Kidney (tissue), 14 donors: ENCODE data around the gene DGKI. TPM values are rescaled to one million over a fixed set of nuclear protein-coding genes. Genes with fewer than 3 reads are reported as not detected.

Source experiments
- DNase-seq, 5 donors: peaks; one replicate each; pipeline ENCODE4 v3.0.0-alpha.2; 2013 to 2020
- FAIRE-seq: peaks from 2 replicates; lab custom pipeline; 2012; peaks lifted over from hg19 to GRCh38; lab: Jason Lieb, UNC
- H3K27ac ChIP-seq, 2 donors: one replicate each; pipeline ENCODE4 v1.7.0; 2013; ENCODE audit warnings: low read depth in 2 of 2, low read length in 2 of 2, inconsistent platforms in 1 of 2
- H3K27me3 ChIP-seq: one replicate; pipeline ENCODE4 v1.7.1; 2013; ENCODE audit warnings: low read length, inconsistent platforms; ENCODE audit not compliant: control insufficient read depth, insufficient read depth
- H3K36me3 ChIP-seq, 3 donors: one replicate each; pipeline versions ENCODE4 v1.7.0 to v1.7.1; 2013; ENCODE audit warnings: low read length in 3 of 3, control low read depth in 1 of 3, inconsistent platforms in 1 of 3; ENCODE audit not compliant: insufficient read depth in 3 of 3, control insufficient read depth in 2 of 3
- H3K4me1 ChIP-seq, 3 donors: one replicate each; pipeline versions ENCODE4 v1.7.0 to v1.7.1; 2013; ENCODE audit warnings: low read length in 3 of 3, inconsistent platforms in 1 of 3, low read depth in 1 of 3; ENCODE audit not compliant: control insufficient read depth in 2 of 3, insufficient read depth in 2 of 3
- H3K4me3 ChIP-seq, 3 donors: one replicate each; pipeline versions ENCODE4 v1.7.0 to v1.8.1; 2013; ENCODE audit warnings: low read length in 3 of 3, control low read depth in 1 of 3, inconsistent platforms in 1 of 3
- H3K9ac ChIP-seq, 3 donors: one replicate each; pipeline versions ENCODE4 v1.7.0 to v1.7.1; 2013; ENCODE audit warnings: low read length in 3 of 3, control low read depth in 1 of 3, inconsistent platforms in 1 of 3
- H3K9me3 ChIP-seq, 3 donors: one replicate each; pipeline versions ENCODE4 v1.7.0 to v1.7.1; 2013; ENCODE audit warnings: low read length in 3 of 3, control low read depth in 1 of 3, inconsistent platforms in 1 of 3; ENCODE audit not compliant: control insufficient read depth in 2 of 3, insufficient read depth in 1 of 3
- intact Hi-C: fragments of 100-400 bp; cut with DNase I; formaldehyde crosslinking; loops from one replicate; pipeline ENCODE4 v1.11.1; 2022
- polyA plus RNA-seq: library from polyadenylated mRNA; stranded (reverse); fragments of 350-450 nt; fragmentation: Illumina TruSeq; extraction: RNeasy Lipid Tissue Mini Kit (QIAGEN cat#74804); gene quantifications from one replicate; pipeline ENCODE4 v1.2.3, GENCODE V29; 2014; ENCODE audit warnings: low read depth, low replicate concordance; ENCODE audit not compliant: insufficient read depth
- total RNA-seq: library from RNA; stranded (reverse); fragmentation: NEBNext Ultra II Directional; extraction: Animal tissue kit (Norgen Biotek cat#: 25700); gene quantifications from one replicate; pipeline ENCODE4 v1.2.1, GENCODE V29; 2021
- TF ChIP-seq, protein P1 (sequence below): IDR thresholded peaks from 3 replicates; pipeline ENCODE4 v1.5.1; 2012; ENCODE audit warnings: mild to moderate bottlenecking, moderate library complexity, borderline replicate concordance; ENCODE audit not compliant: insufficient read depth; ENCODE audit errors: extremely low read depth
- donor health status: control.
- donor health status: control.
- donor health status: control.
- donor health status: control.
- donor health status: control.
- donor health status: DM: yes; HTN: yes; CAD: no.
- donor health status: Normal renal cell carcinoma (clear cell type).

The DGKI gene
- total and polyA plus RNA-seq, 2 donors from 2014 or later, result 1.3 to 2.5 TPM

DNA sequence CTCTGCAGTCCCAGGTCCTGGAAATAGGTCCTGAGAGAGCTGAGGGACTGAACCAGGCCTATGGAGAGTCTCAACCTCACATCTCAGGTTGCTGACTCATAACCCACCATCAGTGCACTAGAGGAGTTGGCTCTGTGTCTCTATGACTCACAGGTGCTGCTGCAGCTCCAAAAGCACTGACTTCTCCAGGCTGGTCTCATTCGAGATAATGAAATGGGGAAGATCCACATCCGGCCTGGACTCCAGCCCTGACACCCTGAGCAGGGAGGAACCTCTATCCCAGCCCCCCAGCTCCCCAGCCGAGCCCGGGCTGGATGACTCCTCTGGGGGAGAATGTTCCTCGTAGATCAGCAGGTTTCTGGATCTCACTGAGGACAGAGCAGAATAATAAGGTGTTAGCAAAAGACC, 35.5 kb upstream of the DGKI start:
- Histone ChIP-seq H3K4me3 (no peak overlapping the region), H3K27ac (no peak overlapping the region), H3K9ac (no peak overlapping the region), H3K9me3 (no peaks in the 10 kb centered on the region), H3K36me3 (peaks cover 10 to 58% (median 33%) of the 10 kb centered on the region in 3 donors), H3K4me1 (no peaks in the 10 kb centered on the region), H3K27me3 (no peaks in the 10 kb centered on the region)
- DNase-seq (no peak), FAIRE-seq (no peak)
- intact Hi-C loops, result no loop called here
- TF ChIP-seq, protein P1, sequence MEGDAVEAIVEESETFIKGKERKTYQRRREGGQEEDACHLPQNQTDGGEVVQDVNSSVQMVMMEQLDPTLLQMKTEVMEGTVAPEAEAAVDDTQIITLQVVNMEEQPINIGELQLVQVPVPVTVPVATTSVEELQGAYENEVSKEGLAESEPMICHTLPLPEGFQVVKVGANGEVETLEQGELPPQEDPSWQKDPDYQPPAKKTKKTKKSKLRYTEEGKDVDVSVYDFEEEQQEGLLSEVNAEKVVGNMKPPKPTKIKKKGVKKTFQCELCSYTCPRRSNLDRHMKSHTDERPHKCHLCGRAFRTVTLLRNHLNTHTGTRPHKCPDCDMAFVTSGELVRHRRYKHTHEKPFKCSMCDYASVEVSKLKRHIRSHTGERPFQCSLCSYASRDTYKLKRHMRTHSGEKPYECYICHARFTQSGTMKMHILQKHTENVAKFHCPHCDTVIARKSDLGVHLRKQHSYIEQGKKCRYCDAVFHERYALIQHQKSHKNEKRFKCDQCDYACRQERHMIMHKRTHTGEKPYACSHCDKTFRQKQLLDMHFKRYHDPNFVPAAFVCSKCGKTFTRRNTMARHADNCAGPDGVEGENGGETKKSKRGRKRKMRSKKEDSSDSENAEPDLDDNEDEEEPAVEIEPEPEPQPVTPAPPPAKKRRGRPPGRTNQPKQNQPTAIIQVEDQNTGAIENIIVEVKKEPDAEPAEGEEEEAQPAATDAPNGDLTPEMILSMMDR, result no peak

DNA sequence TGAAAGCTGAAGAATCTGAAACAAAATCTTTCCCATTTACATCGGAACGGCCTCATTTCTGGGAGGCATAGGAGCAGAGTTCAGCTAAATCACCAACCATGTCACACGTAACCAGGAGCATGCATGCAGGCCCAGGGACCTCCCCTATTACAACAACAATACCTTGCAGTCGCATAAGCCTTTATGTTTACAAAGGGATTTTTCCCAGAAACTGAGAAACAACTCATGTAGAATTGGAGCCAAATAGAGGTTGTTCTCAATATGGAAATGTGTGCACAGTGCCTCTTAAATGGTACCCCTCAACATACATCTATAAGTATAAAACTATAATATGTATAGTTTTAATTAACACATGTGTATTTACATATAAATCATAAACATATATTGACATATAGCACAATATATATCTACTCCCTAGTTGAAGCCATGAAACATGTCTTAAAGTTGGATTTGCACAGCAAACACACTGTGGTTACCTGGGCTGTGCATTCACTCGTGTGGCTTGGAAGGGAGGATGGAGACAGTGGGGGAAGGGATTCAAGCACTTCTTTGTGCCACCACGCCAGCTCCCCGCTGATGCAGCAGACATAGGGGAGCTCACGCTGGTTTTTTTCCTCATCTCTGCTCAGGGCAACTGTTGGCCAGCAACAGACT, 35.0 kb upstream of the DGKI start:
- DNase-seq, result no peak
- FAIRE-seq, result no peak
- Histone ChIP-seq H3K27me3 (no peaks in the 10 kb centered on the region), H3K9ac (no peak overlapping the region), H3K4me3 (no peak overlapping the region), H3K4me1 (no peaks in the 10 kb centered on the region), H3K27ac (no peak overlapping the region), H3K36me3 (peaks cover 10 to 58% (median 33%) of the 10 kb centered on the region in 3 donors), H3K9me3 (no peaks in the 10 kb centered on the region)
- intact Hi-C loops, result no loop called here
- TF ChIP-seq, protein P1, result no peak

GRCh38 chr7:137880432-137880831, 33.7 kb upstream of the DGKI start:
- TF ChIP-seq, protein P1, result no peak
- no peak overlapping the region for H3K27ac ChIP-seq
- H3K36me3 ChIP-seq, result peaks cover 10 to 51% (median 29%) of the 10 kb centered on the region in 3 donors
- DNase-seq (no peak), FAIRE-seq (no peak)
- intact Hi-C loops, result no loop called here
- peaks cover 0 to 2% (median 0%) of the 10 kb centered on the region in 3 donors for H3K4me1 ChIP-seq
- no peaks in the 10 kb centered on the region for H3K9me3 ChIP-seq
- no peaks in the 10 kb centered on the region for H3K27me3 ChIP-seq
- H3K9ac ChIP-seq, result no peak overlapping the region
- H3K4me3 ChIP-seq, result no peak overlapping the region
